Measurements from ENCODE around the gene ITGAE. TPM values are rescaled to one million over a fixed set of nuclear protein-coding genes. Genes with fewer than 3 reads are reported as not detected.

Gene ITGAE
- total and polyA plus RNA-seq, 10 of the 15 experiments (the other 5 are each of a cell fraction or from before 2014, with no cell fraction given): 13.1 to 161 (median 34.8) TPM

DNA sequence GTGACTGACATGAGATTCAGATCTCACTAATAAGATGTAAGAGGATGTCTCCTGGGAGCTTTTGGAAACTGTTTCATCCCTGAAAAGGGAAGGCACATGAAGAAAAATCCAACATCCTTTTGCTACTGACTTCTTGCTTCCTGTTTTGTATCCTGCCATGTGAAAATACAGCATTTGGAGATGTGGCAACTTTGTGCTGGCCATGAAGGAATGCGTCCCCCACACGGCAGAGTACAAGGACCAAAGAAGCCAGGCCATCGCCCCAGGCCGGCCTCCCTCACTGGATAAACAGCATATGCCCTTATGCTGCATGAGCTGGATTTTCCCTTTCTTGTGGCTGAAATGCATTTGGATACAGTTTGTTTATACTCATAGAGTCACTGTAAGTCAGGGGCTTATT, 82.8 kb downstream of the ITGAE start:
- RAD21 ChIA-PET (ENCODE audit: unreplicated experiment): interaction anchor here (0.6 to 1.1 kb wide), 2 partner anchors 17 to 103 kb away, joined by 3 to 4 read pairs; no protein-coding TSS in a partner anchor
- FAIRE-seq: no peak
- H3K4me2 ChIP-seq (ENCODE audit: control insufficient read depth, insufficient read depth): no peak overlapping the region
- BruUV-seq (replicated peaks): no TSS peak
- WGBS (ENCODE audit: insufficient coverage, insufficient replicate concordance, low lambda C conversion rate, missing lambda C conversion rate): 97% methylated on average over 4 of the region's 4 CpGs
- DNase-seq (ENCODE audit: low read depth, low spot score): no peak
- no peaks in the 10 kb centered on the region for H4K20me1 ChIP-seq (ENCODE audit: control insufficient read depth, insufficient read depth)
- POLR2A ChIA-PET: interaction anchor here (0.6 kb wide), 1 partner anchor 892 kb away, joined by 5 read pairs; no protein-coding TSS in a partner anchor
- SMC1A ChIA-PET (ENCODE audit: uncharacterized antibody, unreplicated experiment): no interaction called here
- CTCF ChIA-PET: interaction anchor here (1.4 kb wide), 1 partner anchor 11 kb away, joined by 3 read pairs; no protein-coding TSS in a partner anchor
- TF ChIP-seq, protein P1, sequence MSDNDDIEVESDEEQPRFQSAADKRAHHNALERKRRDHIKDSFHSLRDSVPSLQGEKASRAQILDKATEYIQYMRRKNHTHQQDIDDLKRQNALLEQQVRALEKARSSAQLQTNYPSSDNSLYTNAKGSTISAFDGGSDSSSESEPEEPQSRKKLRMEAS (IDR thresholded peaks at IDR 0.05; ENCODE audit: low read depth, low read length): no peak
- TF ChIP-seq ESRRA (IDR thresholded peaks at IDR 0.05; ENCODE audit: low read length) (no peak), CBX3 (IDR thresholded peaks at IDR 0.05; ENCODE audit: borderline replicate concordance, low read depth) (no peak), ZNF217 (IDR thresholded peaks at IDR 0.05) (no peak), IRF4 (IDR thresholded peaks at IDR 0.05; ENCODE audit: low read depth, low read length) (no peak), RB1 (IDR thresholded peaks at IDR 0.05; ENCODE audit: borderline replicate concordance) (no peak), MEF2A (IDR thresholded peaks at IDR 0.05; ENCODE audit: insufficient read depth, low read depth, low read length) (no peak), ZBED1 (IDR thresholded peaks at IDR 0.05; ENCODE audit: borderline replicate concordance) (no peak), NRF1 (conservative IDR thresholded peaks at IDR 0.05; ENCODE audit: low read depth, low read length) (no peak), TCF12 (IDR thresholded peaks at IDR 0.05; ENCODE audit: low read depth, low read length) (no peak), SMARCA5 (IDR thresholded peaks at IDR 0.05) (no peak), SIX5 (IDR thresholded peaks at IDR 0.05; ENCODE audit: low read depth, low read length, severe bottlenecking) (no peak), IKZF2 (IDR thresholded peaks at IDR 0.05) (no peak), TARDBP (IDR thresholded peaks at IDR 0.05; ENCODE audit: borderline replicate concordance) (no peak), STAT3 (IDR thresholded peaks at IDR 0.05; ENCODE audit: low read depth, low read length) (no peak)
- TF ChIP-seq, protein P2, sequence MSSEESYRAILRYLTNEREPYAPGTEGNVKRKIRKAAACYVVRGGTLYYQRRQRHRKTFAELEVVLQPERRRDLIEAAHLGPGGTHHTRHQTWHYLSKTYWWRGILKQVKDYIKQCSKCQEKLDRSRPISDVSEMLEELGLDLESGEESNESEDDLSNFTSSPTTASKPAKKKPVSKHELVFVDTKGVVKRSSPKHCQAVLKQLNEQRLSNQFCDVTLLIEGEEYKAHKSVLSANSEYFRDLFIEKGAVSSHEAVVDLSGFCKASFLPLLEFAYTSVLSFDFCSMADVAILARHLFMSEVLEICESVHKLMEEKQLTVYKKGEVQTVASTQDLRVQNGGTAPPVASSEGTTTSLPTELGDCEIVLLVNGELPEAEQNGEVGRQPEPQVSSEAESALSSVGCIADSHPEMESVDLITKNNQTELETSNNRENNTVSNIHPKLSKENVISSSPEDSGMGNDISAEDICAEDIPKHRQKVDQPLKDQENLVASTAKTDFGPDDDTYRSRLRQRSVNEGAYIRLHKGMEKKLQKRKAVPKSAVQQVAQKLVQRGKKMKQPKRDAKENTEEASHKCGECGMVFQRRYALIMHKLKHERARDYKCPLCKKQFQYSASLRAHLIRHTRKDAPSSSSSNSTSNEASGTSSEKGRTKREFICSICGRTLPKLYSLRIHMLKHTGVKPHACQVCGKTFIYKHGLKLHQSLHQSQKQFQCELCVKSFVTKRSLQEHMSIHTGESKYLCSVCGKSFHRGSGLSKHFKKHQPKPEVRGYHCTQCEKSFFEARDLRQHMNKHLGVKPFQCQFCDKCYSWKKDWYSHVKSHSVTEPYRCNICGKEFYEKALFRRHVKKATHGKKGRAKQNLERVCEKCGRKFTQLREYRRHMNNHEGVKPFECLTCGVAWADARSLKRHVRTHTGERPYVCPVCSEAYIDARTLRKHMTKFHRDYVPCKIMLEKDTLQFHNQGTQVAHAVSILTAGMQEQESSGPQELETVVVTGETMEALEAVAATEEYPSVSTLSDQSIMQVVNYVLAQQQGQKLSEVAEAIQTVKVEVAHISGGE (CRISPR knock-in tag; IDR thresholded peaks at IDR 0.05): no peak
- TF ChIP-seq, protein P3, sequence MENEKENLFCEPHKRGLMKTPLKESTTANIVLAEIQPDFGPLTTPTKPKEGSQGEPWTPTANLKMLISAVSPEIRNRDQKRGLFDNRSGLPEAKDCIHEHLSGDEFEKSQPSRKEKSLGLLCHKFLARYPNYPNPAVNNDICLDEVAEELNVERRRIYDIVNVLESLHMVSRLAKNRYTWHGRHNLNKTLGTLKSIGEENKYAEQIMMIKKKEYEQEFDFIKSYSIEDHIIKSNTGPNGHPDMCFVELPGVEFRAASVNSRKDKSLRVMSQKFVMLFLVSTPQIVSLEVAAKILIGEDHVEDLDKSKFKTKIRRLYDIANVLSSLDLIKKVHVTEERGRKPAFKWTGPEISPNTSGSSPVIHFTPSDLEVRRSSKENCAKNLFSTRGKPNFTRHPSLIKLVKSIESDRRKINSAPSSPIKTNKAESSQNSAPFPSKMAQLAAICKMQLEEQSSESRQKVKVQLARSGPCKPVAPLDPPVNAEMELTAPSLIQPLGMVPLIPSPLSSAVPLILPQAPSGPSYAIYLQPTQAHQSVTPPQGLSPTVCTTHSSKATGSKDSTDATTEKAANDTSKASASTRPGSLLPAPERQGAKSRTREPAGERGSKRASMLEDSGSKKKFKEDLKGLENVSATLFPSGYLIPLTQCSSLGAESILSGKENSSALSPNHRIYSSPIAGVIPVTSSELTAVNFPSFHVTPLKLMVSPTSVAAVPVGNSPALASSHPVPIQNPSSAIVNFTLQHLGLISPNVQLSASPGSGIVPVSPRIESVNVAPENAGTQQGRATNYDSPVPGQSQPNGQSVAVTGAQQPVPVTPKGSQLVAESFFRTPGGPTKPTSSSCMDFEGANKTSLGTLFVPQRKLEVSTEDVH (IDR thresholded peaks at IDR 0.05; ENCODE audit: low read depth, partially characterized antibody): no peak
- TF ChIP-seq, protein P4, sequence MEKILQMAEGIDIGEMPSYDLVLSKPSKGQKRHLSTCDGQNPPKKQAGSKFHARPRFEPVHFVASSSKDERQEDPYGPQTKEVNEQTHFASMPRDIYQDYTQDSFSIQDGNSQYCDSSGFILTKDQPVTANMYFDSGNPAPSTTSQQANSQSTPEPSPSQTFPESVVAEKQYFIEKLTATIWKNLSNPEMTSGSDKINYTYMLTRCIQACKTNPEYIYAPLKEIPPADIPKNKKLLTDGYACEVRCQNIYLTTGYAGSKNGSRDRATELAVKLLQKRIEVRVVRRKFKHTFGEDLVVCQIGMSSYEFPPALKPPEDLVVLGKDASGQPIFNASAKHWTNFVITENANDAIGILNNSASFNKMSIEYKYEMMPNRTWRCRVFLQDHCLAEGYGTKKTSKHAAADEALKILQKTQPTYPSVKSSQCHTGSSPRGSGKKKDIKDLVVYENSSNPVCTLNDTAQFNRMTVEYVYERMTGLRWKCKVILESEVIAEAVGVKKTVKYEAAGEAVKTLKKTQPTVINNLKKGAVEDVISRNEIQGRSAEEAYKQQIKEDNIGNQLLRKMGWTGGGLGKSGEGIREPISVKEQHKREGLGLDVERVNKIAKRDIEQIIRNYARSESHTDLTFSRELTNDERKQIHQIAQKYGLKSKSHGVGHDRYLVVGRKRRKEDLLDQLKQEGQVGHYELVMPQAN (conservative IDR thresholded peaks at IDR 0.05): no peak
- peaks cover 0 to 22% of the 10 kb centered on the region in 2 experiments; a peak in 2 of 4 replicates for H3K36me3 ChIP-seq (ENCODE audit: control insufficient read depth in 2 of 2, insufficient read depth in 2 of 2, low read length in 1 of 2)
- no peaks in the 10 kb centered on the region for H3K9me3 ChIP-seq (replicated peaks; ENCODE audit: control insufficient read depth, insufficient read depth, low read length)
- no peak overlapping the region for H2AFZ ChIP-seq (ENCODE audit: control insufficient read depth, low read depth, low read length)
- no peak overlapping the region for H3K4me3 ChIP-seq
- in situ Hi-C loops (cut with MboI): loop anchor here (25.0 kb wide), 1 partner anchor 1494 kb away; no protein-coding TSS in a partner anchor
- H3K79me2 ChIP-seq (ENCODE audit: control insufficient read depth, insufficient read depth, low read length): peaks cover 8% of the 10 kb centered on the region
- H3K4me1 ChIP-seq (ENCODE audit: control insufficient read depth, insufficient read depth, low read length): peaks cover 16% of the 10 kb centered on the region
- no peak for ATAC-seq
- intact Hi-C loops (cut with micrococcal nuclease; ENCODE audit: unreplicated experiment): no loop called here
- no peak overlapping the region for H3K9ac ChIP-seq (ENCODE audit: control insufficient read depth, insufficient read depth, low read length)
- no peaks in the 10 kb centered on the region for H3K27me3 ChIP-seq (replicated peaks in 1 of 2; ENCODE audit: control insufficient read depth in 2 of 2, insufficient read depth in 2 of 2, low read length in 1 of 2)
- no peak overlapping the region for H3K27ac ChIP-seq (ENCODE audit: control insufficient read depth, insufficient read depth)

Measured in GM12878 (cell line).